ENCODE data around the gene BRD3.
"Not testable (repeated sequence)": the region's sequence is repeated elsewhere in the genome, so short reads cannot be mapped to it uniquely, and the experiment has no call there.

The BRD3 gene

DNA sequence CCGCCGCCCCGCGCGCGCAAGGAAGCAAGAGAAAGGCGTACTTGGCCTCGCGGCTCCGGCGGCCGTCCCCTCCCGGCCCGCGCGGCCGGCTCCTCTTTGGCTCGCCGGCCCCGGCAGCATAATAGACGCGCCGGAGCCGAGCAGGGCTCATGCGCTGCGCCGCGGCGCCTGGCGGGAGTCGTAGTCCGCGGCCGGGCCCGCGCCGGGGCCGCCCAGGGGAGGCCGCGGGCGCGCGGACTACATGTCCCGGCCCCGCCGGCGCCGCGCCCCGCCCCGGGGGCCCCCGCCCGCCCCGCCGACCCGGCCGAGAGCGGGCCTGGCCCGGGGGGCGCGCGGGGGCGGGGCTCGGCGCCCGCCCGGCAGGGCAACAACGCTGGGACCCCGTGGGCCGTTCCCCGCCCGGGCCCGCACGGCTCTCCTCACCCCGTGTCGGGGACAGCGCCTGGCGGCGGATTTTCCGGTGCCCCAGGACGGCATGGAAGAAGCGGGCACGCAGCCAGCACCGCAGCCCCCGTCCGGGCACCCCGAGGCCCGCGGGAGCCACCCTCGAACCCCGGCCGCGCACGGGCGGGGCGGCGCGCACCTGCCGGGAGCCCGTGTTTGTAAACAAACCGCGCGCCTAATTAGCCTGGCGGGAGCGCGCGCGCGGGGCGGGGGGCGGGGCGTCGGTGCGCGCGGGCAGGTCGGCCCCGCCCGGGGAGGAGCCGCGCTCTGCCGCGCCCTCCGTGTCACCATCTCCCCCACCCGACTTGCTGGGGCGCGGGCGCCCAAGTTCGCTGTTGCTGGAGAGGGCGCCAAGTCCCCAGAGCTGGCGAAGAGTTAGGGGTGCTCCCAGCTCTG, at the start of gene BRD3:
BRD3 (minus strand) TSS at position 123 of the 840 bp plus-strand sequence. CDS start 14,549 bp downstream, outside the sequence.
- peak; percentile 54 to 74 for DNase-seq (ENCODE audit: low read depth in 1 of 2, low spot score in 1 of 2)

DNA sequence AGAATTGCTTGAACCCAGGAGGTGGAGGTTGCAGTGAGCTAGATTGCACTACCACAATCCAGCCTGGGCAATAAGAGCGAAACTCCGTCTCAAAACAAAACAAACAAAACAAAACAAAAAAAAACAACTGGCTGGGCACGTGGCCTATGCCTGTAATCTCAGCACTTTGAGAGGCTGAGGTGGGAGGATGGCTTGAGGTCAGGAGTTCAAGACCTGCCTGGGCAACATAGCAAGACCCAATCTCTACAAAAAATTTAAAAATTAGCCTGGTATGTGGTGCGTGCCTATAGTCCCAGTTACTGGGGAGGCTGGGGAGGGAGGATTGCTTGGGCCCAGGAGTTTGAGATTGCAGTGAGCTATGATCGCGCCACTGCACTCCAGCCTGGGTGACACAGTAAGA, 44.7 kb upstream of the BRD3 start:
- DNase-seq (ENCODE audit: low read depth in 1 of 2, low spot score in 1 of 2) = no peak

DNA sequence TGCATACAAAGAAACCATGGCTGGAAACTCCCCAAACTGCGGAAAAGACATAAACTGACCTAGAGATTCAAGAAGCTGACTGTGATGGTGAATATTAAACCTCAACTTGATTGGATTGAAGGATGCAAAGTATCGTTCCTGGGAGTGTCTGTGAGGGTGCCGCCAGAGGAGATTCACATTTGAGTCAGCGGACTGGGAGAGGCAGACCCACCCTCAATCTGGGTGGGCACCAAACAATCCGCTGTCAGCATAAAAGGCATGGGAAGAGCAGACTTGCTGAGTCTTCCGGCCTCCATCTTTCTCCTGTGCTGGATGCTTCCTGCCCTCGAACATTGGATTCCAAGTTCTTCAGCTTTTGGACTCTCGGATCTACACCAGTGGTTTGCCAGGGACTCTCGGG, 43.2 kb upstream of the BRD3 start:
- DNase-seq (ENCODE audit: low read depth in 1 of 2, low spot score in 1 of 2) = no peak

DNA sequence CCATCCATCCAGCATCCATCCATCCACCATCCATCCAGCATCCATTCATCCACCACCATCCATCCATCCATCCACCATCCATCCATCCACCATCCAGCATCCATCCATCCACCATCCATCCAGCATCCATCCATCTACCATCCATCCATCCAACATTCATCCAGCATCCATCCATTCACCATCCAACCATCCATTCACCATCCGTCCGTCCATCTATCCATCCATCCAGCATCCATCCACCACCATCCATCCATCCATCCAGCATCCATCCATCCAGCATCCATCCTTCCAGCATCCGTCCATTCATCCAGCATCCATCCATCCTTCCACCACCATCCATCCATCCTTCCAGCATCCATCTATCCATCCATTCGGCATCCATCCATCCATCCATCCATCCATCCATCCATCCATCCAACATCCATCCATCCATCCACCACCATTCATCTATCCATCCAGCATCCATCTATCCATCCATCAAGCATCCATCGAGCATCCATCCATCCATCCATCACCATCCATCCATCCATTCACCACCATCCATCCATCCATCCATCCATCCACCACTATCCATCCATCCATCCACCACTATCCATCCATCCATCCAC, 35.7 kb upstream of the BRD3 start:
- no peak for DNase-seq (ENCODE audit: low read depth in 1 of 2, low spot score in 1 of 2)

DNA sequence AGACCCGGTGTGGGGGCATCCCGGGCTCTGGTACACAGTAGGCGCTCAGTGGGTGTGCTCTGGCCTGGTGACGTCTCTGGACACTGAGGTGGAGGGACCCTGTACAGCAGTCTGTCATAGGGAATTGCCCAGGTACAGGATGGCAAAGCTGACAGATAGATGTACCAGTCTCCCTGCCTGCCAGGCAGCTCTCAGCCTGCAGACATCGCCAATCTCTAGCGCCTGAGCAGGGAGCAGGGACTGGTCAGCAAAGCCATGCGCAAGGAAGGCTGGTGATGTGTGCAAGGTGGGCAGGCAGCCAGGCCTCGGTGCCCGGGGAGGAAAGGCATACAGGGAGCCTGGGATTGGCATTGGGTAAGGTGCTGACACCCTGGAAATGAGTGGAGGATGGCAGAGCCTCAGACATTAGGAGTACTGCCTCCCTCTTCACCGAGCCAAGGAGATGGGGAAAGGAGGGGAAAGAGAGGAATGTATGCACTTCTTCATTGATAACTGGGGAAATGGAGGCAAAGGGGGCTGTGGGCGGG, 33.9 kb upstream of the BRD3 start:
- DNase-seq (ENCODE audit: low read depth in 1 of 2, low spot score in 1 of 2) = no peak

DNA sequence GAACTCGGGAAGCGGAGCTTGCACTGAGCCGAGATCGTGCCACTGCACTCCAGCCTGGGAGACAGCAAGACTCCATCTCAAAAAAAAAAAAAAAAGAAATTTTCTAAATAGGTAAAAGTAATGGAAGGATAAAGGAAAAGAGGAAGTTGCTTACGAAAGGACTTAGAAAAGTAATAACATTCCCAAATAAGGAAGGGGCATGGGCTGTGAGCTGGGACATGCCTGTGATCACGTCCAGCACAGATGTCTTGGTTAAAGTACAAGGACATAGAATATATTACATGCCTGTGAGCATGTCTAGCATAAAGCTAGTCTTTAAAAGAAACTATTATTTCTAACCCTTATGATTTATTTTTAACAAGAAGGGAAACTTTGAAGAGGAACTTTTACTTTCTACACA, 33.3 kb upstream of the BRD3 start:
- not testable (repeated sequence) for DNase-seq (ENCODE audit: low read depth in 1 of 2, low spot score in 1 of 2)

DNA sequence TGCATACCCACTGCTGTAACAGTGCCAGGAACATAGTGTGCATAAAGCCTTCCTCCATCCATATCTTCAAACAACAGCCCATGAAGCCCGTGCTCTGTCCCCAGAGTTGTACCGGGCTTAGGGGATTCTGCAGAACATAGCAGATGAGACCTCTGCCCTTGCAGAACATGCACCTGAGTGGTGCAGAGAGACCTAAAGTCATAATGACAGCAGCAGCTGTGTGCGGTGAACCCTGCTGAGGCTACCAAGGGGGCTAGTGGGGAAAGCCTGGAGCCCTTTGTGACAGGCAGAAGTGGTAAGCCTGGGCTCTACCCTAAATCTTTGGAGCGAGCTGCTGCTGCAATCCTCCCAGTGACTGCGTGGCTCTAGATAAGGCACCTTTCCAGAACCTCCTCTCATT, 32.2 kb upstream of the BRD3 start:
- no peak for DNase-seq (ENCODE audit: low read depth in 1 of 2, low spot score in 1 of 2)

DNA sequence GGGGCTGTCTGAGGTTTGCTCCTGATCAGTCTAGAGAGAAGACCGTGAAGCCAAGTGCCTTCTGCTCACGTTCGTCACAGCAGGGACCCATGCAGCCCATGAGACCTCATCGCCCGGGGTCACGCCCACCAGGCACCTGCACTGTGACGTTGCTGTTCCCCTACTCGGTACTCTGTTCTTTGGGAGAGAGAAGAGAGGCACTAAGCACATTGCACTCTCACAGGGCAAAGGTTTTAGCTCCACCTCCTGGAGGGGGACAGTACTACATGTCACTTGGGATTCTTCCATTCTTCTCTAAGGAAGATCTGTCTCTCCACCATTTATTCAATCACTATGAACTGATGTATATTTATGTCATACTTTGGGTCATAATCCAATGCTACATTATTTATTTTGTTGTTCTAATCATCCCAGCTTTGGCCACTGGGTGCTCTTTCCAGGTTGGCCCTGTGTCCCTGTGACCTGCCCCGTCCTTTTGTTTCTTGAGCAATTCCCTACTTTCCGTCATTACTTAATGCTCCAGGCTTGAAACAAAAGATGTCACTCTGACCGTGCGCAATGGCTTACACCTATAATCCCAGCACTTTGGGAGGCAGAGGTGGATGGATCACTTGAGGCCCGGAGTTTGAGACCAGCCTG, 31.4 kb upstream of the BRD3 start:
- DNase-seq (ENCODE audit: low read depth in 1 of 2, low spot score in 1 of 2) = peak in 1 of 2 donors; percentile 22

DNA sequence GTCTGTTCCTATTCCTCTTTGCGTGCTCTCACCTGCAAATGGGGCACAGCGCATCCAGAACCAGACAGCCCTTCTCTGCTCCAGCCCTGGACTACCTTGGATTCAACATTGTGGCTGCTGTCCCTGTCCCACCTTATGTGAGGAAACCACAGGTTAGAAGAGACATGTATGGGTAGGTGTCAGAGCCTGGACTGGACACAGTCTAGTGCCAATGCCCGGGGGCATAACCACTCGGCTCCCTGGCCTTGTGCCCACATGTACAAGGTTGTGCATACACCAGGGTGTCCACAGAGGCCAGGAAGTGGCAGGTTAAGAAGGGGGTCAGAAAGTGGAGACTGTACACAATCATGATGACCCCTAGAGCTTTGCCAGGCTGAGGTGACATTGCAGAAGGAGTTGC, 22.1 kb upstream of the BRD3 start:
- DNase-seq (ENCODE audit: low read depth in 1 of 2, low spot score in 1 of 2) = no peak

DNA sequence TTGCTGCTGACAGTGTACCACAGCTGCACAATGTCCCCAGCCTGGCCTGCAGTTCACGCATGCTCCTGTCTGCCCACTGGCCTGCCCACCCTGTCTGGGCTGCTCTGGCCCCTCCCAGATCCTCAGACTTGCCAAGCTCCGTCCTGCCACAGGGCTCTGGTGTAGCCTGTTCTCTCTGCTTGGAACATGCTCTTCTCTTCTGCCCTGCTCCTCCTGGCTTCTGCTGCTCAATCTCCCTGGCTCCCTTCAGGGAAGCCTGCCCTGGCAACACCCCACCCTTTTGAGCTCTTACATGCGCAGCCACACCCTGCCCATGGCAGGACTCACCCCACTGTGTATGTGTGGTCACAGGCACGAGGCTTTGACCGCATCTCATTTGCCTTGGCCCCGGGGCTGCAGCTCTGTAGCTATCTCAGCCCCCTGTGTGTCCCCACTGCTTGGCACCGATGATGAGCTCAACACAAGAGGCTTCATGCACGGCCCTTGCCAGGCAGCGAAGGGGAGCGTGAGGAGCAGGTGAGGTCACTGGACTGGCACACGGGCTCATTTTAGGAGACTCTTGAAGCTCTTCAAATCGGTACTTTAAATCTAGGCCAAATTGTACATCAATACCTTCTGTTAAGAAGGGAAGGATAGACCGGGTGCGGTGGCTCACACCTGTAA, 20.4 kb upstream of the BRD3 start:
- no peak for DNase-seq (ENCODE audit: low read depth in 1 of 2, low spot score in 1 of 2)

DNA sequence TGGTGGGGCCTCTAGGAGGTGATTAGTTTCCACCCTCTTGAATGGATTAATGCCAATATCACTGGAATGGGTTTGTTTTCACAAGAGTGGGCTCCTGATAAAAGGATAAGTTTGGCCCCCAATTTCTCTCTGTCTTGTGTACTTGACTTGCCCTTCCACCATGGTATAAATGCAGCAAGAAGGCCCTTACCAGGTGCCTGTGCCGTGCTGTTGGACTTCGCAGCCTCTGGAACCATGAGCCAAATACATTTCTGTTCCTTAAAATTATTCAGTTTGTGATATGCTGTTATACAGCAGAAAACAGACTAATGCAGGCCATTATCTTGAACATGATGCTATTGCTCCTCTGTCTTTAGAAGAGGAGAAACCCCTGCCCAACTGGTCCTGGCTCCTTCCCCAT, 17.8 kb upstream of the BRD3 start:
- DNase-seq (ENCODE audit: low read depth in 1 of 2, low spot score in 1 of 2) = no peak

DNA sequence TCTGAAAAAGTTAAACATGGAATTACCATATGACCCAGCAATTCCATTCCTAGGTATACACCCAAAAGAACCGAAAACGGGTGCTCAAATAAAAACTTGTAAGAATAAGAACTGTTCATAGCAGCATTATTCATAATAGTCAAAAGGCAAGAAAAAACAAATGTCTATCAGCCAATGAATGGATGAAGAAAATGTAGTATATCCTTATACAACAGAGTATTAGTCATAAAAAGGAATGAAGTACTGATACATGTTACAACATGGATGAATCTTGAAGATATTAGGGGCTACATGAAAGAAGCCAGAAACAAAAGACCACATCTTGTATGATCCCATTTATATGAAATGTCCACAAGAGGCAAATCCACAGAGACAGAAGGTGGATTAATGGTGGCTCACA, 15.6 kb upstream of the BRD3 start:
- no peak for DNase-seq (ENCODE audit: low read depth in 1 of 2, low spot score in 1 of 2)

DNA sequence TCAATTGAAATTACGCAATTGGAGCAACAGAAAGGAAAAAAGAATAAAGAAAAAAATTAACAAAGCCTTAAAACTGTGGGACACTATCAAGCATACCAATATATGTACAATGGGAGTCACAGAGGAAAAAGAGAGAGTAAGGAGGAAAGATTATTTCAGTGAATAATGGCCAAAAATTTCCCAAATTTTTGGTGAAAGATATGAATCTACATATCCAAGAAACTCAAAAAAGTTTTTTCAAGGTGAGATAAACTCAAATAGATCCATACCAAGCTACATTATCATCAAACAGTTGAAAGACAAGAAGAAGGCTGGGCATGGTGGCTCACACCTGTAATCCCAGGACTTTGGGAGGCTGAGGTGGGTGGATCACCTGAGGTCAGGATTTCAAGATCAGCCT, 8.8 kb upstream of the BRD3 start:
- DNase-seq (ENCODE audit: low read depth in 1 of 2, low spot score in 1 of 2) = no peak

DNA sequence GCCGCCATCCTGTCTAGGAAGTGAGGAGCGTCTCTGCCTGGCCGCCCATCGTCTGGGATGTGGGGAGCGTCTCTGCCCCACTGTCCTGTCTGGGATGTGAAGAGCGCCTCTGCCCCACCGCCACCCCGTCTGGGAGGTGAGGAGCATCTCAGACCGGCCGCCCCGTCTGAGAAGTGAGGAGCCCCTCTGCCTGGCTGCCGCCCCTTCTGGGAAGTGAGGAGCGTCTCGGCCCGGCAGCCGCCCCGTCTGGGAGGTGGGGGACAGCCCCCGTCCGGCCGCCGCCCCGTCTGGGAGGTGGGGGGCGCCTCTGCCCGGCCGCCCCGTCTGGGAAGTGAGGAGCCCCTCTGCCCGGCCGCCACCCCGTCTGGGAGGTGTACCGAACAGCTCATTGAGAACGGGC, 7.9 kb upstream of the BRD3 start:
- DNase-seq (ENCODE audit: low read depth in 1 of 2, low spot score in 1 of 2) = not testable (repeated sequence)

DNA sequence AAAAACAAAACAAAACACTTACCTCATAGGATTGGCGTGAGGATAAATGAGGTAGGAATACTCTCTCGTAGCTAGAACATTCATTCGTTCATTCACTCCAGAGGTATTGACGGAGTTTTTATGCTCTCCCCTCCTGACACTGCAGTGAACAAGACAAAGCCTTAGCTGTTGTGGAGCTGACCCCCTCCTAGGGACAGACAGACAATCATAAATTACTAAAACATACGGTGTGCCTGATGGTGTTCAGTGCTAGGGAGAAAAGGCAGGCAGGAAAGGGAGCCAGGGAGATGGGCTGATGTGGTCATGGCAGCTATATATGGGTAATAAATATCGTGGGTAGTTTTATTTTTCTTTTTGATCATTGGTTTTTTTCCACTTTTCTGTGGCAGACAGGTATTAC, 5.7 kb upstream of the BRD3 start:
- no peak for DNase-seq (ENCODE audit: low read depth in 1 of 2, low spot score in 1 of 2)

DNA sequence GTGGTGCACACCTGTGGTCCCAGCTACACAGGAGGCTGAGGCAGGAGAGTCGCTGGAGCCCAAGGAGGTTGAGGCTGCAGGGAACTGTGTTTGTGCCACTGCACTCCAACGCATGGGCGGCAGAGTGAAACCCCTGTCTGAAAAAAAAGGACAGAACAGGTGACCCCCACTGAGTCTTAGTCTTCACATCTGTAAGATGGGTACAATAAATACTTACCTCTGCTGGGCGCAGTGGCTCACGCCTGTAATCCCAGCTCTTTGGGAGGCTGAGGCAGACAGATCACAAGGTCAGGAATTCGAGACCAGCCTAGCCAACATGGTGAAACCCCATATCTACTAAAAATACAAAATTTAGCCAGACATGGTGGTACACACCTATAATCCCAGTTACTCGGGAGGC, 4.9 kb upstream of the BRD3 start:
- not testable (repeated sequence) for DNase-seq (ENCODE audit: low read depth in 1 of 2, low spot score in 1 of 2)

DNA sequence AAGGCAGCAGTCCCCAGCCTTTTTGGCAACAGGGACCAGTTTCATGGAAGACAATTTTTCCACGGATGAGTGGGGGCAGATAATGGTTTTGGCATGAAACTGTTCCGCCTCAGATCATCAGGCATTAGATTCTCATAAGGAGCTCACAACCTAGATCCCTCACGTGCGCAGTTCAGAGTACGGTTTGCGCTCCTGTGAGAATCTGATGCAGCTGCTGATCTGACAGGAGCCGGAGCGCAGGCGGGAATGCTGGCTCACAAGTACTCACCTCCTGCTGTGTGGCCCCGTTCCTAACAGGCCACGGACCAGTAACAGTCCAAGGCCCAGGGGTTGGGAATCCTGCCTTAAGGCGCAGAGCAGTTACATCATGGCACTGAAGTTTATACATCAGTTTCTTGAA, 3.3 kb upstream of the BRD3 start:
- DNase-seq (ENCODE audit: low read depth in 1 of 2, low spot score in 1 of 2) = no peak

DNA sequence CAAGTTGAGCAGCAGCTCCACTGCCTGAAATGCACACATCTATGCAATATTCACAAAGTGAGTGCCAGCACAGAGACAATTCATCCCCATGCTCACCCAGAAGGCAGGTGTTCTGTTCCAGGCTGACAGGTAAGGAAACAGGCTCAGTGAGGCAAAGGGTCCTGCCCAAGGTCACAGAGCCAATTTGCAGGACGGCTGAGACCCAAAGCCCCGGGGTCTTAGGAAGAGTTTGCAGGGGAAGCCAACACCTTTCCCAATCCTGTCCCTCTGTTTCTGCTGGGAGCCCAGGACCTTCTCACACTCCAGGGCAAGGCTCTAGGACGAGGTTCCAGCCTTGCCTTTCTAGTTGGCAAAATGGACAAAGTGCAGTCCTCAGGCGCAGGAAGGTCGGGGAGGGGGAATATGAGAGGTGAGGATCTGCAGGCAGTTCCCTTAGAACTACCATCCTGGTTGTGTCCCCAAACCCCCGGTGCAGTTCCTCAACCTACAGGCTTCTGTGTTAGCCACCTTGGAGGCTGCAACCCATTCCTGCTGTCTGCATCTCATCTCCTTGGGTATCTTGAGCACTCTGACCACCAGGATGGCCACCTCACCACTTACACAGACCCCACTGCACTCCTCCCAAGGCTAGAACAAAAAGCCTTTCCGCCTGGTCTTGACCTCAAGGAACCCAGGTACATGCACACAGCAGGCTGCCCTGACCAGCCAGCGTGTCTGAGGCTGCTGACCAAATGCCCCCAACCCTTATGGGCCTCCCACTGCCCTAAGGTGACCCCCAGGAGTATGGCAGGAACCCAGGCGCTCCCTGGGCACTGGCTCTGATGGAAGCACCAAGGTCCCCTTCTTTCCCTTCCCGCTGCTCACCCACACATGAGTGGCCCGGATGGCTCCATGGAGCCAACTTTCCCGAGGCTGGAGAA, 1.9 kb upstream of the BRD3 start:
- DNase-seq (ENCODE audit: low read depth in 1 of 2, low spot score in 1 of 2) = no peak

DNA sequence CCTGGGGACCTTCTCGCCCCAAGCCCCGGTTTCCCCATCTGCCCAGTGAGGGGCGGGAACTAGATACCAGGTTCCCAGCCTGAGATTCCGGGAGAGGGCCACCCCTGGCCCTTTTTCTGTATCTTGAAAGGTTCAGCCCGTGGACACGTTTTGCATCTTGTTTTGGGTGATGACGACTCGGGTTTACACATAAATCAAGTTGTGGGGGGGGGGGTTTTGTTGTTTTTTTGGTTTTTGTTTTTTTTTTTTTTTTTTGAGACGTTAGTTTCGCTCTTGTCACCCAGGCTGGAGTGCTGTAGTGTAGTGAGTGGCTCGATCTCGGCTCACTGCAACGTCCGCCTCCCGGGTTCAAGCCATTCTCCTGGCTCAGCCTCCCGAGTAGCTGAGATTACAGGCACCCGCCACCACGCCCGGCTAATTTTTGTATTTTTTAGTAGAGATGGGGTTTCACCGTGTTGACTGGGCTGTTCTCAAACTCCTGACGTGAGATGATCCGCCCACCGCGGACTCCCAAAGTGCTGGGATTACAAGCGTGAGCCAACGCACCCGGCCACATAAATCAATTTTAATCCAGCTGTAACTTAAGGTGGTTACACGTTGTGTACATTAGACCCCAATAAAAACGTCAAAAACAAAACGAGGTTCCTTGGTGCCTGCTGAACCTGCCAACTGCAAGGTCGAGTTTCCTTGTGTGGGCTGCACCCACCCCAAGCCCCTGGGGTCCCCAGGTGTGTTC, 1.1 kb upstream of the BRD3 start:
- DNase-seq (ENCODE audit: low read depth in 1 of 2, low spot score in 1 of 2) = no peak

Measured in activated T-helper 1 cell treated with anti-CD3 and anti-CD28 coated beads, Interleukin-2, amount 50 U/mL, for 16 hours (primary cell).